HepG2 (cell line): ENCODE results near the gene TFAP2A. TPM values are rescaled to one million over a fixed set of nuclear protein-coding genes. Genes with fewer than 3 reads are reported as not detected.

Experiments
- ATAC-seq: fragments of 200-7000 bp; cut with Tn5 transposase; 3 replicates; pipeline ENCODE4 v1.9.1; 2020; ENCODE audit warnings: mild to moderate bottlenecking, moderate library complexity
- BruUV-seq: library from RNA; stranded (reverse); fragments of 400-500 nt; replicated peaks from 2 replicates; lab custom pipeline; 2021; lab: Mats Ljungman, UMichigan
- CTCF ChIA-PET: fragments of 300-600 bp; formaldehyde crosslinking; extraction: SDS; loops from one replicate; lab custom pipeline; 2021; ENCODE audit warnings: low total read pairs, inconsistent platforms, low intra/inter-chr PET ratio; lab: Yijun Ruan, JAX
- POLR2A ChIA-PET: fragments of 350-600 bp; sonication (Branson Sonifier 250); formaldehyde crosslinking; loops from one replicate; lab custom pipeline; 2020; ENCODE audit warnings: antibody characterized with exemption, inconsistent platforms; lab: Yijun Ruan, JAX
- DNase-seq: peaks from one replicate; pipeline ENCODE4 v3.0.0-alpha.2; 2015; ENCODE audit warnings: low spot score
- FAIRE-seq: peaks from 3 replicates; lab custom pipeline; 2011; peaks lifted over from hg19 to GRCh38; lab: Jason Lieb, UNC
- H2AFZ ChIP-seq: one replicate; pipeline ENCODE4 v1.6.1; 2011; ENCODE audit warnings: low read length, inconsistent platforms
- H3K27ac ChIP-seq: fragments of 300-600 bp; 3 replicates; pipeline ENCODE4 v1.8.0; 2011; ENCODE audit warnings: mixed run types, mild to moderate bottlenecking, mixed read lengths, low read length, inconsistent platforms; ENCODE audit not compliant: insufficient read depth; ENCODE audit errors: extremely low read length
- H3K27me3 ChIP-seq, 2 experiments: fragments of 200-600 bp in 1 of 2; 2 replicates in 1 of 2; 3 replicates in 1 of 2; pipeline versions ENCODE4 v1.6.0 to v1.8.0; 2011; ENCODE audit warnings: low read length in 2 of 2, mild to moderate bottlenecking in 2 of 2, moderate library complexity in 2 of 2, inconsistent platforms in 1 of 2; ENCODE audit not compliant: insufficient read depth in 2 of 2, control insufficient read depth in 1 of 2
- H3K36me3 ChIP-seq, 2 experiments: fragments of 200-600 bp in 1 of 2; replicated peaks in 1 of 2; 2 replicates in 1 of 2; 3 replicates in 1 of 2; pipeline versions ENCODE4 v1.5.1 to v1.8.0; 2011; ENCODE audit warnings: low read length in 2 of 2, inconsistent platforms in 1 of 2; ENCODE audit not compliant: insufficient read depth in 2 of 2, control insufficient read depth in 1 of 2
- H3K4me1 ChIP-seq: 2 replicates; pipeline ENCODE4 v1.5.1; 2012; ENCODE audit warnings: low read length, inconsistent platforms; ENCODE audit not compliant: insufficient read depth
- H3K4me2 ChIP-seq: 2 replicates; pipeline ENCODE4 v1.6.0; 2011; ENCODE audit warnings: low read depth, low read length, inconsistent platforms
- H3K4me3 ChIP-seq, 3 experiments: fragments of 200-600 bp in 1 of 3; sonication (generic), shearing (Covaris generic) in 1 of 3; replicated peaks in 1 of 3; 2 replicates each; pipeline ENCODE4 v1.5.1; 2011 to 2016; ENCODE audit warnings: low read length in 3 of 3, inconsistent platforms in 2 of 3, low read depth in 2 of 3, mild to moderate bottlenecking in 2 of 3, control low read depth in 1 of 3, mixed read lengths in 1 of 3; ENCODE audit not compliant: insufficient read depth in 1 of 3
- H3K79me2 ChIP-seq: one replicate; pipeline ENCODE4 v1.6.1; 2011; ENCODE audit warnings: low read length, inconsistent platforms; ENCODE audit not compliant: insufficient read depth
- H3K9ac ChIP-seq: 2 replicates; pipeline ENCODE4 v1.6.0; 2011; ENCODE audit warnings: mild to moderate bottlenecking, low read depth, low read length, inconsistent platforms; ENCODE audit not compliant: insufficient read depth
- H3K9me3 ChIP-seq: 2 replicates; pipeline ENCODE4 v1.5.1; 2012; ENCODE audit warnings: mild to moderate bottlenecking, low read length
- H4K20me1 ChIP-seq: 2 replicates; pipeline ENCODE4 v1.6.0; 2011; ENCODE audit warnings: inconsistent platforms, mild to moderate bottlenecking, low read length, moderate library complexity; ENCODE audit not compliant: insufficient read depth
- DNMT3B ChIP-seq: conservative IDR thresholded peaks from 2 replicates; pipeline ENCODE4 v1.6.1; 2016; ENCODE audit warnings: missing biosample characterization, control low read depth
- EP300 ChIP-seq, 3 experiments: sonication (generic) in 1 of 3; formaldehyde crosslinking in 1 of 3; IDR thresholded peaks; 2 replicates each; pipeline versions ENCODE4 v1.5.1 to v1.6.1; 2011 to 2020; ENCODE audit warnings: low read depth in 2 of 3, low read length in 2 of 3, borderline replicate concordance in 1 of 3, improper control_type of control experiment in 1 of 3, mild to moderate bottlenecking in 1 of 3, missing genetic modification reagents in 1 of 3, moderate library complexity in 1 of 3
- NR2F6 ChIP-seq, 2 experiments: IDR thresholded peaks; 2 replicates each; pipeline ENCODE4 v1.6.1; 2016; ENCODE audit warnings: antibody characterized with exemption in 1 of 2, mild to moderate bottlenecking in 1 of 2
- RARA ChIP-seq: IDR thresholded peaks from 2 replicates; pipeline ENCODE4 v1.6.1; 2016; ENCODE audit warnings: missing genetic modification reagents, missing compliant biosample characterization
- SETDB1 ChIP-seq: sonication (generic); formaldehyde crosslinking; IDR thresholded peaks from 2 replicates; pipeline ENCODE4 v1.5.1; 2020; ENCODE audit warnings: missing genetic modification reagents, mild to moderate bottlenecking, borderline replicate concordance
- TCF7 ChIP-seq: sonication (generic); IDR thresholded peaks from 2 replicates; pipeline ENCODE4 v1.6.1; 2016; ENCODE audit warnings: antibody characterized with exemption, low read depth
- ZFAT ChIP-seq: sonication (generic); formaldehyde crosslinking; conservative IDR thresholded peaks from 2 replicates; pipeline ENCODE4 v1.8.1; 2023; ENCODE audit warnings: missing genetic modification reagents, inconsistent platforms
- ZFP41 ChIP-seq: sonication (generic); formaldehyde crosslinking; IDR thresholded peaks from 2 replicates; pipeline ENCODE4 v1.4.0; 2020; ENCODE audit warnings: mild to moderate bottlenecking, missing genetic modification reagents, borderline replicate concordance
- ZNF234 ChIP-seq: sonication (generic); formaldehyde crosslinking; conservative IDR thresholded peaks from 2 replicates; pipeline ENCODE4 v1.5.1; 2020; ENCODE audit warnings: mild to moderate bottlenecking, missing genetic modification reagents
- ZSCAN30 ChIP-seq: sonication (generic); formaldehyde crosslinking; IDR thresholded peaks from 2 replicates; pipeline ENCODE4 v1.5.0; 2020; ENCODE audit warnings: mild to moderate bottlenecking, missing genetic modification reagents
- WGBS: methylation state at CpG from one replicate; pipeline ENCODE4 v1.1.6; 2017; ENCODE audit warnings: low lambda C conversion rate; 5-methylcytosine and 5-hydroxymethylcytosine counted together
- in situ Hi-C: cut with HindIII; loops from 2 replicates; pipeline ENCODE4 v1.10.0; 2017; ENCODE audit warnings: low pct_unique_long_range_greater_than_20kb; ENCODE audit not compliant: extremely low pct_ligation_motif_present
- intact Hi-C: fragments of 100-400 bp; cut with micrococcal nuclease; formaldehyde crosslinking; loops from one replicate; pipeline ENCODE4 v1.10.0; 2022; ENCODE audit not compliant: unreplicated experiment
- polyA plus RNA-seq, 8 experiments: library from polyadenylated mRNA; depleted of rRNA in 3 of 8; stranded (reverse) in 7 of 8; unstranded in 1 of 8; fragments of >200 nt; fragmentation: Illumina TruSeq in 4 of 8; extraction: Trizol in 4 of 8; gene quantifications; 2 replicates each; pipeline versions ENCODE4 v1.2.1 to v1.2.3, GENCODE V29; 2011 to 2016; ENCODE audit warnings: low read depth in 4 of 8, missing spikeins in 1 of 8, mixed read lengths in 1 of 8; ENCODE audit not compliant: insufficient read depth in 1 of 8
- total RNA-seq, 5 experiments: library from RNA; depleted of rRNA; stranded (reverse); fragments of >200 nt; fragmentation: Illumina TruSeq; extraction: Trizol; gene quantifications; 2 replicates each; pipeline ENCODE4 v1.2.3, GENCODE V29; 2016; ENCODE audit warnings: low read depth in 1 of 5

The TFAP2A gene
- total and polyA plus RNA-seq, 2 of the 13 experiments (the other 11 are each of a cell fraction or from before 2014, with no cell fraction given): not detected

DNA sequence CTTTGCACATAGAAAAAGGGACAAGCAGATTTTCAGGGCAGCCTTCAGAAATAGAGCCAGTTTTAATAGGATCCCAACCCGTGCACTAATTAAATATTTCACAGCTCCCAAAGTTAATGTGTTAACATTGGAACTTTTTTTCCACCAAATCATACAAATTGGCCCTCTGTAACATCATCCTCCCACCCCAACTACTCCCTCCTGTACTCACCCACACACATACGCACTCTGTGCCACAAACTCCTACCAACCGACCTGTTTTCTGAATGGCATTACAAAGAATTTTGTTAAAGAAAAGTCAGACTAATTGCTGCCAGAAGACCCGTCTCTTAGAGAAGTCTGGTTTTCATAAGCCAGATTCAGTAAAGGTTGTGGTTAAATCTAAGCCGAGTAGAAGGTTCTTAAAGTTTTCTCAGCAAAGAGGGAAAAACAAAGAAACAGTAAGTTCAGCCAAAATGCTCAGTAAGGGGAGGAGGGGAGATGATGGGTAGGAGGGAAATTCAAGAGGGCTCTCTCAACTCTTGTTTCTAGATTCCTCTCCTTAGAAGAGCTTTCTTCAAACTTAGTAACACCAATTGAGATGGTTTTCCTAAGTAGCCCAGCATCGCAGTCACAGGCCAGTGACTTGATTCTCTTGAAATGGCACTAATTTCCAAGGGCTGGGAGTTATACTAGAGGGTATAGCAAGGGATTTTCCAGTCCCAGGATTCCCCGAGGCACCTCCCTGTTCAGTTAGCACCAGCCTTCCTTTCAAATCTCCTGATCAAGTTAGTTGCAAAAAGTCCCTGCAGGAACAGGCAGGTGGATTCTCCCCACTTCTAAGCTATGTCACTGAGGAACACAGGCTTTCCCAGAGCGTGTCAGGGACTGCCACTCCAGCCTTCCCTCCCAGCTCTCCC lies 27.9 kb downstream of the TFAP2A start:
- H3K9me3 ChIP-seq: no peaks in the 10 kb centered on the region
- no peak for DNase-seq
- H3K9ac ChIP-seq: no peak overlapping the region
- TF ChIP-seq ZFP41 (CRISPR knock-in tag) (no peak), ZSCAN30 (CRISPR knock-in tag) (no peak)
- peaks cover 9% of the 10 kb centered on the region; the same call in 1 of the 2 replicates for H3K4me1 ChIP-seq
- H3K27ac ChIP-seq: no peak overlapping the region
- no peak for ATAC-seq
- H3K4me3 ChIP-seq: no peak overlapping the region
- H3K27me3 ChIP-seq: peaks cover 18 to 92% of the 10 kb centered on the region in 2 experiments
- WGBS: 11% methylated on average over 8 of the region's 8 CpGs
- in situ Hi-C loops (no loop called here), intact Hi-C loops (no loop called here)
- POLR2A ChIA-PET: no interaction called here
- BruUV-seq: no TSS peak
- H3K4me2 ChIP-seq: no peak overlapping the region
- CTCF ChIA-PET: no interaction called here
- no peaks in the 10 kb centered on the region; the same call in 1 of the 2 replicates for H4K20me1 ChIP-seq
- H2AFZ ChIP-seq: no peak overlapping the region
- no peaks in the 10 kb centered on the region for H3K79me2 ChIP-seq
- FAIRE-seq: no peak
- H3K36me3 ChIP-seq: no peaks in the 10 kb centered on the region

DNA sequence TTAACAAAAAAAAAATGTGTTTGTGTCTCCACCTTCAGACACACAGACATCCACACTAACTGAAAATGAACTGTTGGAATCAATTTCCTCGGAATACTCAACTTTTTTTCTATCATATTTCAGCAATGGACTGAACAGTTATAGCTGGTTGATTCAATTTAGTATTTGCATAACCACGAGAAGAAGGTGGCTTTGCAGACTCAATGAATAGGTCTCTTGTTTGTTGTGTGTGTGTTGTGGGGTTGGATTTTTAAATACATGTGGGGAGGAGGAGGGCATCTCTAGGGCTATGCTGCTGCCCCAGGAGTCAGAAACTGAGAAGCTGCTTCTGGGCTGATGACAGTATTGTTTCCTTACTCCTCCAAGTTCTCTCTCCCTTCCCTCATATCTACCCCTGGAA lies 28.7 kb downstream of the TFAP2A start:
- Histone ChIP-seq H3K9ac (no peak overlapping the region), H3K9me3 (no peaks in the 10 kb centered on the region), H3K4me3 (no peak overlapping the region), H3K4me2 (no peak overlapping the region), H3K79me2 (no peaks in the 10 kb centered on the region), H2AFZ (no peak overlapping the region), H3K4me1 (peaks cover 9% of the 10 kb centered on the region; the same call in 1 of the 2 replicates), H3K27me3 (peaks cover 22 to 92% of the 10 kb centered on the region in 2 experiments), H4K20me1 (no peaks in the 10 kb centered on the region; the same call in 1 of the 2 replicates), H3K36me3 (no peaks in the 10 kb centered on the region), H3K27ac (no peak overlapping the region)
- no TSS peak for BruUV-seq
- in situ Hi-C loops (no loop called here), intact Hi-C loops (no loop called here)
- no peak for ATAC-seq
- ChIA-PET POLR2A (no interaction called here), CTCF (no interaction called here)
- FAIRE-seq: no peak
- no peak for DNase-seq
- 2% methylated on average over 2 of the region's 2 CpGs for WGBS
- TF ChIP-seq DNMT3B (CRISPR knock-in tag): no peak
- no peak for TF ChIP-seq ZFAT (CRISPR knock-in tag)
- TF ChIP-seq ZNF234: no peak
- TF ChIP-seq TCF7: no peak
- TF ChIP-seq EP300 (IDR thresholded peaks at IDR 0.05; ENCODE audit: low read depth in 2 of 2, low read length in 2 of 2): no peak
- no peak for TF ChIP-seq EP300 (CRISPR knock-in tag; IDR thresholded peaks at IDR 0.05; ENCODE audit: borderline replicate concordance)
- TF ChIP-seq SETDB1: no peak
- no peak for TF ChIP-seq RARA (CRISPR knock-in tag)
- TF ChIP-seq NR2F6 (IDR thresholded peaks at IDR 0.05): no peak
- TF ChIP-seq NR2F6 (CRISPR knock-in tag; IDR thresholded peaks at IDR 0.05): no peak
